Smooth muscle cell (in vitro differentiated cells): ENCODE measurements around the gene DTX3. TPM values are rescaled to one million over a fixed set of nuclear protein-coding genes. Genes with fewer than 3 reads are reported as not detected.

Experiments used
- DNase-seq: peaks from one replicate; lab custom pipeline; 2025; ENCODE audit not compliant: unreplicated experiment; lab: John Stamatoyannopoulos, UW
- H2AFZ ChIP-seq: fragments of 200-600 bp; sonication (generic); 2 replicates; pipeline ENCODE4 v1.6.0; 2016; ENCODE audit warnings: antibody characterized with exemption, low read depth, mild to moderate bottlenecking
- H3F3A ChIP-seq: fragments of 200-600 bp; sonication (generic); 2 replicates; pipeline ENCODE4 v1.6.0; 2017; ENCODE audit warnings: antibody characterized with exemption, low read depth
- H3K27ac ChIP-seq: fragments of 200-600 bp; sonication (generic); 2 replicates; pipeline ENCODE4 v1.5.1; 2016; ENCODE audit warnings: low read depth, mild to moderate bottlenecking
- H3K27me3 ChIP-seq: fragments of 200-600 bp; sonication (generic); 2 replicates; pipeline ENCODE4 v1.6.1; 2016; ENCODE audit warnings: low read depth, mild to moderate bottlenecking
- H3K36me3 ChIP-seq: fragments of 200-600 bp; sonication (generic); 2 replicates; pipeline ENCODE4 v1.5.1; 2016; ENCODE audit warnings: low read depth
- H3K4me1 ChIP-seq: fragments of 200-600 bp; sonication (generic); 2 replicates; pipeline ENCODE4 v1.5.1; 2016; ENCODE audit warnings: low read depth
- H3K4me2 ChIP-seq: fragments of 200-600 bp; sonication (generic); 2 replicates; pipeline ENCODE4 v1.6.0; 2016; ENCODE audit warnings: mild to moderate bottlenecking
- H3K4me3 ChIP-seq: fragments of 200-600 bp; sonication (generic); 2 replicates; pipeline ENCODE4 v1.5.1; 2016; ENCODE audit warnings: mild to moderate bottlenecking
- H3K79me2 ChIP-seq: fragments of 200-600 bp; sonication (generic); 2 replicates; pipeline ENCODE4 v1.6.0; 2016; ENCODE audit warnings: low read depth, mild to moderate bottlenecking
- H3K9ac ChIP-seq: fragments of 200-600 bp; sonication (generic); 2 replicates; pipeline ENCODE4 v1.6.0; 2016; ENCODE audit warnings: low read depth
- H3K9me3 ChIP-seq: fragments of 200-600 bp; sonication (generic); replicated peaks from 2 replicates; pipeline ENCODE4 v1.5.1; 2016; ENCODE audit warnings: low read depth
- H4K20me1 ChIP-seq: fragments of 200-600 bp; sonication (generic); 2 replicates; pipeline ENCODE4 v1.6.0; 2016; ENCODE audit warnings: low read depth
- CTCF ChIP-seq: fragments of 200-600 bp; sonication (generic); IDR thresholded peaks from 2 replicates; pipeline ENCODE4 v1.5.1; 2017; ENCODE audit warnings: borderline replicate concordance, mild to moderate bottlenecking, antibody characterized with exemption; ENCODE audit not compliant: insufficient read depth, poor library complexity, severe bottlenecking
- WGBS: methylation state at CpG from one replicate; pipeline ENCODE4 v1.1.7; 2016; ENCODE audit warnings: low lambda C conversion rate; 5-methylcytosine and 5-hydroxymethylcytosine counted together
- polyA plus RNA-seq: library from polyadenylated mRNA; unstranded; fragments of >200 nt; fragmentation: Nextera tagmentation; extraction: Ambion mirVana; gene quantifications from 2 replicates; pipeline ENCODE4 v1.2.1, GENCODE V29; 2016
- total RNA-seq: library from RNA; depleted of rRNA; stranded (reverse); fragments of >200 nt; gene quantifications from 2 replicates; pipeline ENCODE4 v1.2.3, GENCODE V29; 2014

Gene DTX3
- total and polyA plus RNA-seq, 2 experiments from 2014 or later, result 29.4 to 43.0 TPM

GRCh38 chr12:57593187-57593586 lies 11.4 kb upstream of the DTX3 start:
- no peak for TF ChIP-seq CTCF
- Histone ChIP-seq H3K9me3 (no peaks in the 10 kb centered on the region), H3K9ac (no peak overlapping the region), H3K27ac (no peak overlapping the region), H3K79me2 (peaks cover 8% of the 10 kb centered on the region), H3K4me3 (no peak overlapping the region), H2AFZ (no peak overlapping the region), H3K4me1 (peaks cover 11% of the 10 kb centered on the region), H4K20me1 (peaks cover 22% of the 10 kb centered on the region), H3F3A (no peaks in the 10 kb centered on the region), H3K27me3 (peaks cover 3% of the 10 kb centered on the region), H3K4me2 (no peak overlapping the region), H3K36me3 (no peaks in the 10 kb centered on the region)
- whole genome bisulfite sequencing, result 78% methylated on average over 4 of the region's 4 CpGs
- DNase-seq, result no peak

- no peaks in the 10 kb centered on the region for H3K9me3 ChIP-seq
- H3K27ac ChIP-seq, result no peak overlapping the region
- no peaks in the 10 kb centered on the region for H3K79me2 ChIP-seq
- H3K9ac ChIP-seq, result no peak overlapping the region
- no peak overlapping the region for H3K4me3 ChIP-seq
- WGBS, result 96% methylated on average over 2 of the region's 2 CpGs
- H3F3A ChIP-seq, result peaks cover 5% of the 10 kb centered on the region
- no peaks in the 10 kb centered on the region for H4K20me1 ChIP-seq
- no peak for DNase-seq
- H3K4me1 ChIP-seq, result peaks cover 11% of the 10 kb centered on the region
- H3K27me3 ChIP-seq, result no peaks in the 10 kb centered on the region
- no peaks in the 10 kb centered on the region for H3K36me3 ChIP-seq
- no peak for TF ChIP-seq CTCF
- H3K4me2 ChIP-seq, result no peak overlapping the region
- no peak overlapping the region for H2AFZ ChIP-seq
Measured at GRCh38 chr12:57600395-57600794, 4.2 kb upstream of the DTX3 start.

GRCh38 chr12:57602544-57602943 lies 2.1 kb upstream of the DTX3 start:
- no peak for DNase-seq

More at GRCh38 chr12:57602544-57602943, 2.1 kb upstream of the DTX3 start:
- Histone ChIP-seq H4K20me1 (no peaks in the 10 kb centered on the region), H3K9ac (no peak overlapping the region), H3K4me2 (no peak overlapping the region), H3K4me1 (peaks cover 14% of the 10 kb centered on the region), H3K36me3 (no peaks in the 10 kb centered on the region), H3K79me2 (no peaks in the 10 kb centered on the region), H3K27me3 (no peaks in the 10 kb centered on the region), H3F3A (peaks cover 5% of the 10 kb centered on the region), H2AFZ (no peak overlapping the region), H3K9me3 (no peaks in the 10 kb centered on the region), H3K4me3 (no peak overlapping the region), H3K27ac (no peak overlapping the region)
- no peak for TF ChIP-seq CTCF
